Measurements from ENCODE around the gene GNG12.

GRCh38 chr1:67748630-67749029 lies 84.6 kb downstream of the GNG12 start:
- TF ChIP-seq POLR2A (IDR thresholded peaks at IDR 0.05; ENCODE audit: extremely low read depth, insufficient read length) = no peak
- TF ChIP-seq CTCF (IDR thresholded peaks at IDR 0.05; ENCODE audit: low read depth, low read length) = no peak
- TF ChIP-seq MAX (IDR thresholded peaks at IDR 0.05; ENCODE audit: low read depth, low read length) = no peak

Measured in NB4 (cell line).